GM12878 (cell line): Measurements from ENCODE around the gene KCNC4. TPM values are rescaled to one million over a fixed set of nuclear protein-coding genes. Genes with fewer than 3 reads are reported as not detected.

Source experiments
- ATAC-seq: fragments of 200-7000 bp; cut with Tn5 transposase; 3 replicates; pipeline ENCODE4 v1.9.1; 2020; ENCODE audit warnings: mild to moderate bottlenecking, moderate library complexity
- BruUV-seq: library from RNA; stranded (reverse); fragments of 400-500 nt; replicated peaks from 2 replicates; lab custom pipeline; 2021; lab: Mats Ljungman, UMichigan
- CTCF ChIA-PET: fragments of 300-600 bp; sonication (Branson Sonifier 250); formaldehyde crosslinking; extraction: SDS; loops from one replicate; lab custom pipeline; 2021; ENCODE audit warnings: inconsistent platforms; lab: Yijun Ruan, JAX
- POLR2A ChIA-PET: fragments of 350-600 bp; formaldehyde crosslinking; extraction: SDS; loops from one replicate; lab custom pipeline; 2021; ENCODE audit warnings: inconsistent platforms; lab: Charles Lee
- RAD21 ChIA-PET: fragments of 300-600 bp; sonication (Branson Sonifier 250); formaldehyde crosslinking; loops from one replicate; lab custom pipeline; 2023; ENCODE audit warnings: antibody characterized with exemption; ENCODE audit not compliant: unreplicated experiment; lab: Charles Lee
- SMC1A ChIA-PET: fragments of 300-600 bp; sonication (Branson Sonifier 250); formaldehyde crosslinking; loops from one replicate; lab custom pipeline; 2023; ENCODE audit not compliant: unreplicated experiment, uncharacterized antibody; lab: Charles Lee
- DNase-seq: peaks from one replicate; pipeline ENCODE4 v3.0.0-alpha.2; 2011; ENCODE audit warnings: low read depth, low spot score
- FAIRE-seq: peaks from 3 replicates; lab custom pipeline; 2011; peaks lifted over from hg19 to GRCh38; lab: Jason Lieb, UNC
- H2AFZ ChIP-seq: 2 replicates; pipeline ENCODE4 v1.6.0; 2011; ENCODE audit warnings: low read depth, low read length, control low read depth; ENCODE audit not compliant: control insufficient read depth
- H3K27ac ChIP-seq: 2 replicates; pipeline ENCODE4 v1.5.1; 2011; ENCODE audit warnings: control low read depth; ENCODE audit not compliant: control insufficient read depth, insufficient read depth
- H3K27me3 ChIP-seq, 2 experiments: replicated peaks in 1 of 2; 2 replicates each; pipeline versions ENCODE4 v1.6.0 to v1.6.1; 2011; ENCODE audit warnings: low read length in 1 of 2; ENCODE audit not compliant: control insufficient read depth in 2 of 2, insufficient read depth in 2 of 2
- H3K36me3 ChIP-seq, 2 experiments: 2 replicates each; pipeline ENCODE4 v1.5.1; 2011; ENCODE audit warnings: low read length in 1 of 2; ENCODE audit not compliant: control insufficient read depth in 2 of 2, insufficient read depth in 2 of 2
- H3K4me1 ChIP-seq: 2 replicates; pipeline ENCODE4 v1.6.1; 2011; ENCODE audit warnings: mild to moderate bottlenecking, low read length, moderate library complexity, mixed read lengths; ENCODE audit not compliant: control insufficient read depth, insufficient read depth
- H3K4me2 ChIP-seq: 2 replicates; pipeline ENCODE4 v1.6.0; 2011; ENCODE audit warnings: control low read depth; ENCODE audit not compliant: control insufficient read depth, insufficient read depth
- H3K4me3 ChIP-seq: fragments of 200-600 bp; sonication (generic); 2 replicates; pipeline ENCODE4 v1.5.1; 2016
- H3K79me2 ChIP-seq: 2 replicates; pipeline ENCODE4 v1.6.0; 2011; ENCODE audit warnings: low read length; ENCODE audit not compliant: control insufficient read depth, insufficient read depth
- H3K9ac ChIP-seq: 2 replicates; pipeline ENCODE4 v1.8.0; 2011; ENCODE audit warnings: low read length, control low read depth, mixed read lengths; ENCODE audit not compliant: control insufficient read depth, insufficient read depth
- H3K9me3 ChIP-seq: replicated peaks from 3 replicates; pipeline ENCODE4 v1.5.1; 2011; ENCODE audit warnings: mild to moderate bottlenecking, low read length; ENCODE audit not compliant: control insufficient read depth, insufficient read depth
- H4K20me1 ChIP-seq: 2 replicates; pipeline ENCODE4 v1.6.0; 2011; ENCODE audit not compliant: control insufficient read depth, insufficient read depth
- DPF2 ChIP-seq: fragments of 450-650 bp; IDR thresholded peaks from 2 replicates; pipeline ENCODE4 v1.6.1; 2017; ENCODE audit warnings: mild to moderate bottlenecking
- RCOR1 ChIP-seq: conservative IDR thresholded peaks from 2 replicates; pipeline ENCODE4 v1.6.1; 2012; ENCODE audit warnings: low read depth, low read length, improper control_type of control experiment
- SMAD5 ChIP-seq: IDR thresholded peaks from 2 replicates; pipeline ENCODE4 v1.6.1; 2016; ENCODE audit warnings: antibody characterized with exemption, low read depth
- SPI1 ChIP-seq: IDR thresholded peaks from 2 replicates; pipeline ENCODE4 v1.6.1; 2011; ENCODE audit warnings: low read depth, mild to moderate bottlenecking, low read length, moderate library complexity, borderline replicate concordance; ENCODE audit not compliant: insufficient read depth
- STAT1 ChIP-seq: fragments of 450-650 bp; conservative IDR thresholded peaks from 2 replicates; pipeline ENCODE4 v1.6.1; 2014; ENCODE audit warnings: antibody characterized with exemption, mild to moderate bottlenecking
- WGBS: methylation state at CpG from one replicate; pipeline ENCODE4 v1.1.6; 2016; ENCODE audit warnings: low lambda C conversion rate; ENCODE audit not compliant: insufficient replicate concordance, insufficient coverage; ENCODE audit errors: missing lambda C conversion rate; 5-methylcytosine and 5-hydroxymethylcytosine counted together
- in situ Hi-C: fragments of 300-500 bp; cut with MboI; formaldehyde crosslinking; loops from 9 replicates; pipeline ENCODE4 v1.14.3; 2018; ENCODE audit warnings: mixed read lengths
- intact Hi-C: fragments of 100-400 bp; cut with micrococcal nuclease; formaldehyde crosslinking; loops from one replicate; pipeline ENCODE4 v1.14.2; 2022; ENCODE audit not compliant: unreplicated experiment
- polyA plus RNA-seq, 11 experiments: library from polyadenylated mRNA; depleted of rRNA in 4 of 11; unstranded in 6 of 11; stranded (reverse) in 5 of 11; fragments of >200 nt; fragmentation: Nextera tagmentation in 4 of 11; fragmentation: Illumina TruSeq in 1 of 11; extraction: Ambion mirVana in 4 of 11; extraction: Trizol in 1 of 11; gene quantifications; 1 replicate in 1 of 11; 2 replicates in 10 of 11; pipeline versions ENCODE4 v1.2.1 to v1.2.3, GENCODE V29; 2011 to 2016; ENCODE audit warnings: inconsistent platforms in 2 of 11, missing spikeins in 2 of 11, low read depth in 1 of 11
- small RNA-seq: library from RNA; depleted of rRNA; stranded (forward); fragments of <200 nt; gene quantifications from one replicate; pipeline ENCODE3, GENCODE V24; 2014
- total RNA-seq, 4 experiments: library from RNA; depleted of rRNA in 3 of 4; stranded (reverse); fragments of >200 nt in 3 of 4; fragmentation: Illumina TruSeq in 1 of 4; extraction: Trizol in 1 of 4; gene quantifications; 2 replicates each; pipeline versions ENCODE4 v1.2.1 to v1.2.3, GENCODE V29; 2013 to 2021

The KCNC4 gene
- total and polyA plus RNA-seq, 10 of the 15 experiments (the other 5 are each of a cell fraction or from before 2014, with no cell fraction given) = 0.06 to 1.7 (median 0.36) TPM

DNA sequence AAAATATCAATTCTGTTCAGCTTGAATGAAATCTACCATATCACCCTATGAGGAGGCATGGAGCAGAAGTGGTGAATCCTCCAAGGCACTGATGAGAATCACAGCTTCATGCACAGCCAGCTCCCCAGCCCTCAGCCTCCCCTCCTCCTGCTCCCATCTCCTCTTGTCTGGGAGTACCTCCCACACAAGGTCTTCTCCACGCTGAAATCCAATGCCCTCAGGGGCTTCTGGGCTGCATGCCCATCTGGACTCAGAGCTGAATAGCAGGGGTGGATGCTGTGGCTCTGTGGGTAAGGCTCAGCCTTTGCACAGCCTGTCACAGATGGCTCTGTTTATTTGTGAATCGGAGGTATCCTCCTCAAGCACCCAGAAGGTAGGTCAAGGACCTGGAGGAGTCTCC, 48.6 kb downstream of the KCNC4 start (continued):
- TF ChIP-seq RCOR1 = no peak
- TF ChIP-seq SMAD5 = no peak

DNA sequence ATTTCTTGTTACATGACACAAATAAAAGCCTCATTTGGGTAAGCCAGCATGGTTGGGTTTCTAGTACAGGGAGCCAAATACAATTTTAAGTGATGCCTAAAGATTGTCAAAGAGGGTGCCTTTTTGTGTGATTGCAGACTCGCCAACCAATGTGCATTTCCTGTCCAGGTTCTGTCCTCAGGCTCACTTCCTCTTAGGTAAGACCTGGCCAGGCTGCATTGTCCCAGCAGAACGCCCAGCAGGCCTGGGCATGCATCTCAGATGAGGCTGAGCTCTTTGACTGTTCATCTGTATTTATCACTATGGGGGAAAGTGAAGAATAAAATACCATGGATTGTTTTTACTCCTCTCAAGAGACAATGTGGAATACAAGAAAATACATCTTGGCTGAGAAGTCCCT, 49.7 kb downstream of the KCNC4 start:
- ChIA-PET RAD21 (no interaction called here), CTCF (interaction anchor here (1.5 to 2.6 kb wide), 2 partner anchors 52 to 53 kb away, joined by 10 read pairs; no protein-coding TSS in a partner anchor), SMC1A (interaction anchor here (0.8 to 1.5 kb wide), 2 partner anchors 15 to 45 kb away, joined by 3 to 7 read pairs; no protein-coding TSS in a partner anchor), POLR2A (interaction anchor here (0.6 to 0.9 kb wide), 2 partner anchors 9 to 16 kb away, joined by 3 read pairs; no protein-coding TSS in a partner anchor)
- Histone ChIP-seq H3K27ac (no peak overlapping the region), H3K27me3 (no peaks in the 10 kb centered on the region), H3K9me3 (no peaks in the 10 kb centered on the region), H4K20me1 (no peaks in the 10 kb centered on the region), H3K79me2 (no peaks in the 10 kb centered on the region), H3K36me3 (no peaks in the 10 kb centered on the region), H3K4me2 (no peak overlapping the region), H3K4me3 (no peak overlapping the region), H3K4me1 (peaks cover 12% of the 10 kb centered on the region), H3K9ac (no peak overlapping the region), H2AFZ (peak overlapping the region; percentile 40; the same call in 1 of the 2 replicates)
- in situ Hi-C loops (no loop called here), intact Hi-C loops (no loop called here)
- TF ChIP-seq SPI1 (peak; percentile 77; the same call in 1 of the 2 replicates), DPF2 (0 out of 2 replicates have a peak, but pooled peaks have one; percentile 35), STAT1 (no peak)
- WGBS = 37% methylated on average over 2 of the region's 2 CpGs
- DNase-seq = no peak
- no peak for FAIRE-seq
- BruUV-seq = no TSS peak
- peak; percentile 74 for ATAC-seq

Small RNA genes lying within 50 kb of the gene (small RNA-seq; reads per million reads assigned to genes)
- not detected for gene AL137790.1

Other genes with a start within 250 kb of the KCNC4 start
Only the 7 nearest of the 9 such genes appear.
- gene STRIP1, start 175.7 kb upstream of the KCNC4 start, total RNA-seq (2014; rRNA removed) = 24.5 and 25.2 TPM in 2 replicates
- gene STRIP1, start 175.7 kb upstream of the KCNC4 start, total RNA-seq (2014; rRNA removed; fragmentation: Illumina TruSeq; extraction: Trizol) = 16.4 and 17.4 TPM in 2 replicates
- gene STRIP1, start 175.7 kb upstream of the KCNC4 start, total RNA-seq (2021) = 22.5 and 25.5 TPM in 2 replicates
- gene STRIP1, start 175.7 kb upstream of the KCNC4 start, polyA plus RNA-seq (2011; rRNA removed) = 18.9 and 22.8 TPM in 2 replicates
- 14.3 and 19.4 TPM in 2 replicates for gene STRIP1, start 175.7 kb upstream of the KCNC4 start, polyA plus RNA-seq (2014; fragmentation: Illumina TruSeq; extraction: Trizol)
- 1 to 10 TPM; 6.3 to 7.9 TPM for gene STRIP1, start 175.7 kb upstream of the KCNC4 start, polyA plus RNA-seq (2014; fragmentation: Nextera tagmentation; extraction: Ambion mirVana)
- 23.7 and 26.6 TPM in 2 replicates for gene STRIP1, start 175.7 kb upstream of the KCNC4 start, polyA plus RNA-seq (2014; rRNA removed)
- 10 to 100 TPM; 16.5 to 16.7 TPM for gene STRIP1, start 175.7 kb upstream of the KCNC4 start, polyA plus RNA-seq (2016; fragmentation: Nextera tagmentation; extraction: Ambion mirVana)
- not detected in 2 replicates for gene ALX3, start 139.6 kb upstream of the KCNC4 start, total RNA-seq (2014; rRNA removed)
- not detected in 2 replicates for gene ALX3, start 139.6 kb upstream of the KCNC4 start, total RNA-seq (2014; rRNA removed; fragmentation: Illumina TruSeq; extraction: Trizol)
- not detected in 2 replicates for gene ALX3, start 139.6 kb upstream of the KCNC4 start, total RNA-seq (2021)
- gene ALX3, start 139.6 kb upstream of the KCNC4 start, polyA plus RNA-seq (2011; rRNA removed) = not detected in 2 replicates
- gene ALX3, start 139.6 kb upstream of the KCNC4 start, polyA plus RNA-seq (2014; fragmentation: Illumina TruSeq; extraction: Trizol) = not detected in 2 replicates
- gene ALX3, start 139.6 kb upstream of the KCNC4 start, polyA plus RNA-seq (2014; fragmentation: Nextera tagmentation; extraction: Ambion mirVana) = not detected
- not detected in 2 replicates for gene ALX3, start 139.6 kb upstream of the KCNC4 start, polyA plus RNA-seq (2014; rRNA removed)
- gene ALX3, start 139.6 kb upstream of the KCNC4 start, polyA plus RNA-seq (2016; fragmentation: Nextera tagmentation; extraction: Ambion mirVana) = not detected
- gene UBL4B, start 97.9 kb upstream of the KCNC4 start, total RNA-seq (2014; rRNA removed) = not detected in 2 replicates
- not detected in 2 replicates for gene UBL4B, start 97.9 kb upstream of the KCNC4 start, total RNA-seq (2014; rRNA removed; fragmentation: Illumina TruSeq; extraction: Trizol)
- gene UBL4B, start 97.9 kb upstream of the KCNC4 start, total RNA-seq (2021) = 0.15 TPM in 1 of 2 replicates, not detected in the other
- gene UBL4B, start 97.9 kb upstream of the KCNC4 start, polyA plus RNA-seq (2011; rRNA removed) = not detected in 2 replicates
- not detected in 2 replicates for gene UBL4B, start 97.9 kb upstream of the KCNC4 start, polyA plus RNA-seq (2014; fragmentation: Illumina TruSeq; extraction: Trizol)
- not detected for gene UBL4B, start 97.9 kb upstream of the KCNC4 start, polyA plus RNA-seq (2014; fragmentation: Nextera tagmentation; extraction: Ambion mirVana)
- gene UBL4B, start 97.9 kb upstream of the KCNC4 start, polyA plus RNA-seq (2014; rRNA removed) = 0.06 TPM in 1 of 2 replicates, not detected in the other
- not detected for gene UBL4B, start 97.9 kb upstream of the KCNC4 start, polyA plus RNA-seq (2016; fragmentation: Nextera tagmentation; extraction: Ambion mirVana)
- not detected in 2 replicates for gene SLC6A17, start 59.8 kb upstream of the KCNC4 start, total RNA-seq (2014; rRNA removed)
- not detected in 2 replicates for gene SLC6A17, start 59.8 kb upstream of the KCNC4 start, total RNA-seq (2014; rRNA removed; fragmentation: Illumina TruSeq; extraction: Trizol)
- gene SLC6A17, start 59.8 kb upstream of the KCNC4 start, total RNA-seq (2021) = not detected in 2 replicates
- gene SLC6A17, start 59.8 kb upstream of the KCNC4 start, polyA plus RNA-seq (2011; rRNA removed) = not detected in 2 replicates
- not detected in 2 replicates for gene SLC6A17, start 59.8 kb upstream of the KCNC4 start, polyA plus RNA-seq (2014; fragmentation: Illumina TruSeq; extraction: Trizol)
- not detected for gene SLC6A17, start 59.8 kb upstream of the KCNC4 start, polyA plus RNA-seq (2014; fragmentation: Nextera tagmentation; extraction: Ambion mirVana)
- not detected in 2 replicates for gene SLC6A17, start 59.8 kb upstream of the KCNC4 start, polyA plus RNA-seq (2014; rRNA removed)
- gene SLC6A17, start 59.8 kb upstream of the KCNC4 start, polyA plus RNA-seq (2016; fragmentation: Nextera tagmentation; extraction: Ambion mirVana) = not detected
- gene RBM15, start 129.1 kb downstream of the KCNC4 start, total RNA-seq (2014; rRNA removed) = 62.5 and 63.2 TPM in 2 replicates
- gene RBM15, start 129.1 kb downstream of the KCNC4 start, total RNA-seq (2014; rRNA removed; fragmentation: Illumina TruSeq; extraction: Trizol) = 44.4 and 47.3 TPM in 2 replicates
- 47.8 and 51.6 TPM in 2 replicates for gene RBM15, start 129.1 kb downstream of the KCNC4 start, total RNA-seq (2021)
- 25.6 and 31.2 TPM in 2 replicates for gene RBM15, start 129.1 kb downstream of the KCNC4 start, polyA plus RNA-seq (2011; rRNA removed)
- gene RBM15, start 129.1 kb downstream of the KCNC4 start, polyA plus RNA-seq (2014; fragmentation: Illumina TruSeq; extraction: Trizol) = 11.3 and 15.6 TPM in 2 replicates
- gene RBM15, start 129.1 kb downstream of the KCNC4 start, polyA plus RNA-seq (2014; fragmentation: Nextera tagmentation; extraction: Ambion mirVana) = 1 to 10 TPM; 3.1 to 3.6 TPM
- gene RBM15, start 129.1 kb downstream of the KCNC4 start, polyA plus RNA-seq (2014; rRNA removed) = 26.7 and 27.0 TPM in 2 replicates
- 10 to 100 TPM; 25.1 to 26.4 TPM for gene RBM15, start 129.1 kb downstream of the KCNC4 start, polyA plus RNA-seq (2016; fragmentation: Nextera tagmentation; extraction: Ambion mirVana)
- 0.17 and 0.22 TPM in 2 replicates for gene SLC16A4, start 180.7 kb downstream of the KCNC4 start, total RNA-seq (2014; rRNA removed)
- 0.09 and 0.13 TPM in 2 replicates for gene SLC16A4, start 180.7 kb downstream of the KCNC4 start, total RNA-seq (2014; rRNA removed; fragmentation: Illumina TruSeq; extraction: Trizol)
- gene SLC16A4, start 180.7 kb downstream of the KCNC4 start, total RNA-seq (2021) = not detected in 2 replicates
- gene SLC16A4, start 180.7 kb downstream of the KCNC4 start, polyA plus RNA-seq (2011; rRNA removed) = 0.57 and 0.95 TPM in 2 replicates
- gene SLC16A4, start 180.7 kb downstream of the KCNC4 start, polyA plus RNA-seq (2014; fragmentation: Illumina TruSeq; extraction: Trizol) = 0.26 and 0.52 TPM in 2 replicates
- gene SLC16A4, start 180.7 kb downstream of the KCNC4 start, polyA plus RNA-seq (2014; fragmentation: Nextera tagmentation; extraction: Ambion mirVana) = under 1 TPM; 0.15 to 0.45 TPM
- gene SLC16A4, start 180.7 kb downstream of the KCNC4 start, polyA plus RNA-seq (2014; rRNA removed) = 0.08 and 0.26 TPM in 2 replicates
- gene SLC16A4, start 180.7 kb downstream of the KCNC4 start, polyA plus RNA-seq (2016; fragmentation: Nextera tagmentation; extraction: Ambion mirVana) = 1 to 10 TPM; 2.1 to 2.2 TPM
- gene LAMTOR5, start 197.4 kb downstream of the KCNC4 start, total RNA-seq (2014; rRNA removed) = 156 and 170 TPM in 2 replicates
- gene LAMTOR5, start 197.4 kb downstream of the KCNC4 start, total RNA-seq (2014; rRNA removed; fragmentation: Illumina TruSeq; extraction: Trizol) = 64.1 and 65.9 TPM in 2 replicates
- gene LAMTOR5, start 197.4 kb downstream of the KCNC4 start, total RNA-seq (2021) = 123 and 132 TPM in 2 replicates
- 418 and 444 TPM in 2 replicates for gene LAMTOR5, start 197.4 kb downstream of the KCNC4 start, polyA plus RNA-seq (2011; rRNA removed)
- gene LAMTOR5, start 197.4 kb downstream of the KCNC4 start, polyA plus RNA-seq (2014; fragmentation: Illumina TruSeq; extraction: Trizol) = 157 and 164 TPM in 2 replicates
- gene LAMTOR5, start 197.4 kb downstream of the KCNC4 start, polyA plus RNA-seq (2014; fragmentation: Nextera tagmentation; extraction: Ambion mirVana) = 100 to 1,000 TPM; 474 to 613 TPM
- gene LAMTOR5, start 197.4 kb downstream of the KCNC4 start, polyA plus RNA-seq (2014; rRNA removed) = 289 and 299 TPM in 2 replicates
- gene LAMTOR5, start 197.4 kb downstream of the KCNC4 start, polyA plus RNA-seq (2016; fragmentation: Nextera tagmentation; extraction: Ambion mirVana) = 100 to 1,000 TPM; 332 to 351 TPM